Measurements from ENCODE around the gene BMPR2. TPM values are rescaled to one million over a fixed set of nuclear protein-coding genes. Genes with fewer than 3 reads are reported as not detected.

The BMPR2 gene
- total and polyA plus RNA-seq, 7 donors, result 2.5 to 74.9 (median 49.9) TPM

- peaks cover 0 to 6% (median 0%) of the 10 kb centered on the region in 4 donors for H3K4me1 ChIP-seq
- intact Hi-C loops (cut with DNase I), result no loop called here
- no peaks in the 10 kb centered on the region for H3K36me3 ChIP-seq
- H3K27me3 ChIP-seq, result no peaks in the 10 kb centered on the region
- H3K4me3 ChIP-seq, result no peak overlapping the region
- WGBS, 2 donors, result 80 to 83% methylated on average over 2 of the region's 2 CpGs
- no peaks in the 10 kb centered on the region for H3K9me3 ChIP-seq
- TF ChIP-seq, protein P1, sequence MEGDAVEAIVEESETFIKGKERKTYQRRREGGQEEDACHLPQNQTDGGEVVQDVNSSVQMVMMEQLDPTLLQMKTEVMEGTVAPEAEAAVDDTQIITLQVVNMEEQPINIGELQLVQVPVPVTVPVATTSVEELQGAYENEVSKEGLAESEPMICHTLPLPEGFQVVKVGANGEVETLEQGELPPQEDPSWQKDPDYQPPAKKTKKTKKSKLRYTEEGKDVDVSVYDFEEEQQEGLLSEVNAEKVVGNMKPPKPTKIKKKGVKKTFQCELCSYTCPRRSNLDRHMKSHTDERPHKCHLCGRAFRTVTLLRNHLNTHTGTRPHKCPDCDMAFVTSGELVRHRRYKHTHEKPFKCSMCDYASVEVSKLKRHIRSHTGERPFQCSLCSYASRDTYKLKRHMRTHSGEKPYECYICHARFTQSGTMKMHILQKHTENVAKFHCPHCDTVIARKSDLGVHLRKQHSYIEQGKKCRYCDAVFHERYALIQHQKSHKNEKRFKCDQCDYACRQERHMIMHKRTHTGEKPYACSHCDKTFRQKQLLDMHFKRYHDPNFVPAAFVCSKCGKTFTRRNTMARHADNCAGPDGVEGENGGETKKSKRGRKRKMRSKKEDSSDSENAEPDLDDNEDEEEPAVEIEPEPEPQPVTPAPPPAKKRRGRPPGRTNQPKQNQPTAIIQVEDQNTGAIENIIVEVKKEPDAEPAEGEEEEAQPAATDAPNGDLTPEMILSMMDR (IDR thresholded peaks at IDR 0.05), result no peak
- TF ChIP-seq POLR2AphosphoS5 (IDR thresholded peaks at IDR 0.05) (no peak), EP300 (IDR thresholded peaks at IDR 0.05) (no peak), POLR2A (IDR thresholded peaks at IDR 0.05) (no peak)
- DNase-seq, result no peak
- no peak overlapping the region for H3K27ac ChIP-seq
Observed at GRCh38 chr2:202508686-202509085, 132.6 kb downstream of the BMPR2 start.

DNA sequence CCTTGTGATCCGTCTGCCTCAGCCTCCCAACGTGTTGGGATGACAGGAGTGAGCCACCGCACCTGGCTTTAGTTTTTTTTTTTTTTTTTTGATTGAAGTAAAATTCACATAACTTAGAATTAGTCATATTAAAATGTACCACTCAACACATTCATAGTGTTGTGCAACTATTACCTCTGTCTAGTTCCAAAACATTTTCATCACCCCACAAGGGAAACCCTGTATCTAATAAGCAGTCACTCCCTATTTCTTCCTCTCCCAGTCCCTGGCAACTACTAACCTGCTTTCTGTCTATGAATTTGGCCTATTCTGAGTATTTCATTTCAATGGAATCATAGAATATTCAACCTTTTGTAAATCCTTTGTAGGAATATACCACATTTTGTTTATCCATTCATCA lies 134.8 kb downstream of the BMPR2 start:
- intact Hi-C loops (cut with DNase I), result no loop called here
- 92 to 96% methylated on average over 3 of the region's 3 CpGs for WGBS, 2 donors
- H3K36me3 ChIP-seq, result peaks cover 0 to 17% (median 13%) of the 10 kb centered on the region in 4 donors
- H3K9me3 ChIP-seq, result no peaks in the 10 kb centered on the region
- H3K27me3 ChIP-seq, result no peaks in the 10 kb centered on the region
- no peak overlapping the region for H3K4me3 ChIP-seq
- TF ChIP-seq POLR2A (IDR thresholded peaks at IDR 0.05) (no peak), POLR2AphosphoS5 (IDR thresholded peaks at IDR 0.05) (no peak), EP300 (IDR thresholded peaks at IDR 0.05) (no peak)
- TF ChIP-seq, protein P1 (IDR thresholded peaks at IDR 0.05), result no peak
- DNase-seq, result no peak
- H3K27ac ChIP-seq, result no peak overlapping the region
- H3K4me1 ChIP-seq, result peaks cover 0 to 6% (median 0%) of the 10 kb centered on the region in 4 donors

DNA sequence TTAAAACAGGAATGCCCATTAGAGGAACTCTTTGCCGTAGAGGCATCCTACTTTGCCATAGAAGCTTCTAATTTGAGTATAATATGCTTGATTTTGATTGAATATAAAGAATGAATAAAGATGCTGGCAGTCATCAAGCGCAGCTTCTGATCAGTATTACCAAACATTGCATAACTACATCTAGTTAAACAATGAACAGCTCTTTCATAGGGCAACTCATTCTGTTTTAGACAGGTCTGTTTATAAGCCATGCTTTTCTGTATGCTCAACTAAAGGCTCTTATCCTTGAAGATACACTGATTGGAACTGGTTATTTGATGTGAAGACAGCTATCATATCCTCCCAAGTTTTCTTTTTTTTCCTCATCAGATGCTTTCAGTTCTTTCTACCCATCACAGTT lies 136.0 kb downstream of the BMPR2 start:
- peaks cover 0 to 23% (median 13%) of the 10 kb centered on the region in 4 donors for H3K36me3 ChIP-seq
- H3K27me3 ChIP-seq, result no peaks in the 10 kb centered on the region
- H3K4me1 ChIP-seq, result peaks cover 0 to 6% (median 0%) of the 10 kb centered on the region in 4 donors
- TF ChIP-seq EP300 (IDR thresholded peaks at IDR 0.05) (no peak), POLR2AphosphoS5 (IDR thresholded peaks at IDR 0.05) (no peak), POLR2A (IDR thresholded peaks at IDR 0.05) (no peak)
- TF ChIP-seq, protein P1 (IDR thresholded peaks at IDR 0.05), result no peak
- no peak for DNase-seq
- intact Hi-C loops (cut with DNase I), result no loop called here
- no peak overlapping the region for H3K27ac ChIP-seq
- H3K4me3 ChIP-seq, result no peak overlapping the region
- H3K9me3 ChIP-seq, result no peaks in the 10 kb centered on the region
- 95 to 97% methylated on average over 2 of the region's 2 CpGs for WGBS, 2 donors

DNA sequence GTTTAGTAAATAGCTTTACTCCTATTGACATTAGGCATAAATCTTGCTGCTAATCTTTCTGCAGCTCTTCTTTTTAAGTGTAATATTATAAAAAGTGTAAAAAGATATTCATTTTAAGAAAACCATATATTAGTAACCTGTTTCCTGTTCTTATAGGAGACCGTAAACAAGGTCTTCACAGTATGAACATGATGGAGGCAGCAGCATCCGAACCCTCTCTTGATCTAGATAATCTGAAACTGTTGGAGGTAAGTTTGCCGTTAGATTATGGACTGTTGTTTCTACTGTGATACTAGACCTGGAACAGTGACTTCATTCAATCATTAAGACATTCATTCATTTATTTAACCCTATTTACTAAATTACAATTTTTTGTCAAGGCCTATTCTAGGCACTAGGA lies 138.6 kb downstream of the BMPR2 start:
- Histone ChIP-seq H3K4me1 (no peaks in the 10 kb centered on the region), H3K36me3 (peaks cover 0 to 40% (median 22%) of the 10 kb centered on the region in 4 donors), H3K4me3 (no peak overlapping the region), H3K27me3 (no peaks in the 10 kb centered on the region), H3K9me3 (no peaks in the 10 kb centered on the region), H3K27ac (no peak overlapping the region)
- intact Hi-C loops (cut with DNase I), result no loop called here
- DNase-seq, result no peak
- TF ChIP-seq EP300 (IDR thresholded peaks at IDR 0.05) (no peak), POLR2A (IDR thresholded peaks at IDR 0.05) (no peak), POLR2AphosphoS5 (IDR thresholded peaks at IDR 0.05) (no peak)
- TF ChIP-seq, protein P1 (IDR thresholded peaks at IDR 0.05), result no peak
- 88 to 90% methylated on average over 3 of the region's 3 CpGs for WGBS, 2 donors

- H3K4me3 ChIP-seq, result no peak overlapping the region
- 98 to 100% methylated on average over 1 of the region's 1 CpG for WGBS, 2 donors
- H3K36me3 ChIP-seq, result peaks cover 0 to 82% (median 46%) of the 10 kb centered on the region in 4 donors
- no peak for DNase-seq
- no peaks in the 10 kb centered on the region for H3K9me3 ChIP-seq
- no peak for TF ChIP-seq POLR2AphosphoS5 (IDR thresholded peaks at IDR 0.05)
- TF ChIP-seq, protein P1 (IDR thresholded peaks at IDR 0.05), result no peak
- TF ChIP-seq EP300 (IDR thresholded peaks at IDR 0.05), result no peak
- TF ChIP-seq POLR2A (IDR thresholded peaks at IDR 0.05), result no peak
- no peaks in the 10 kb centered on the region for H3K27me3 ChIP-seq
- intact Hi-C loops (cut with DNase I), result no loop called here
- H3K27ac ChIP-seq, result no peak overlapping the region
- H3K4me1 ChIP-seq, result no peaks in the 10 kb centered on the region
Observed at GRCh38 chr2:202519453-202519852, 143.3 kb downstream of the BMPR2 start.

Data from sigmoid colon (tissue), 7 donors.